Stimulated activated CD4-positive, alpha-beta T cell treated with anti-CD3 and anti-CD28 coated beads, Interleukin-4, amount 100 ng/mL, for 24 hours (primary cell): ENCODE data around the gene ADD1.

Experiments
- DNase-seq: peaks from one replicate; pipeline ENCODE4 v3.0.0-alpha.2; 2020

The ADD1 gene

DNA sequence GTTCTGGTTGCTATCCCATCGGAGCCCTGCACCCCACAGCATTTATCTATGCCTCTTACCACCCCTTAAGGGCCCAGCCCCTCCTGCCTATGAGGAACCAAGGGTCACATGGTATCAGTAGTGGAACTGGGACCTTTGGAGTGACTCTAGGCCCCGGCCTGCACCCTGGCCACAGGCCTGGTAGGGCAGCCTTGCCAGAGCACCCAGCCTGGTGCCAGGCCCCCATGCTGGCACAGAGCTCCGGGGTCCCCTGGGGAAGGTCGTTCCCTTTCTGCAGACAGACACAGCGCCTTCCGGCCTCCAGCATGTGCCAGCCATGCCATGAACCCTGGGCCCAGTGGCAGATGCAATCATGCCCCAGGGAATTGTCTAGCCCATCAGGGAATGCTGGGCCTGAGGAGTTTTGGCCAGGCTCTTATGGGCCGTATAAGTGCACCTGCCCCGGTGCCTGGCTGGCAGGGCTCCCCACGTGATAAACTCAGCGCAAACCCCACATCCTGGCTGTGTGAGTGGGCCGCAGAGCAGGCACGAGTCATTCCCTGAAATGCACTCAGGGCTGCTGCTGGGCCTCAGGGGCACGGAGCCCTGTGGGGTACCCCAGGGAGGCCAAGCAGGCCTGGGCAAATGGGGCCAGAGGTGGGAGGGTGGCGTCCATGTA is 19.8 kb upstream of the ADD1 start:
- no peak for DNase-seq

DNA sequence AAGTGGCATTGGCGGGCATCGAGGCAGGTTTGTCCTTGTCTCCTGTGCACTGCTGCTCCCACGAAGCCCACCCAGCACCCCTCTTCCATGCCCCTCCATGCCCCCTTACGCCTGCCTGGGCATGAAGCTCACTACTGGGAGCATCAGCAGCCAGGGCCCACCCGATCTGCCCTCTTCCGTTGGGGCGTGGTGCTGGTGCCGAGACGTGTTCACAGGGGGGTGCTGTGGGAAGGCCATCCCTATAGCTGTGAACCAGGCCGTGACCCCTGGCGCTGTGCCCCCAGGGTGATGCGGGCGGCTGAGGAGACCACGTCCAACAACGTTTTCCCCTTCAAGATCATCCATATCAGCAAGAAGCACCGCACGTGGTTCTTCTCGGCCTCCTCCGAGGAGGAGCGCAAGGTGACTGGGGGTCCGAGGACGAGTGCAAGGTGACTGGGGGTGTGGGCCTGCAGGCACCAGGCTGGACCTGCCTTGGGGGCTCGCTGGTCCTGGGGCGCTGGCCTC is 19.3 kb upstream of the ADD1 start:
- DNase-seq: no peak

DNA sequence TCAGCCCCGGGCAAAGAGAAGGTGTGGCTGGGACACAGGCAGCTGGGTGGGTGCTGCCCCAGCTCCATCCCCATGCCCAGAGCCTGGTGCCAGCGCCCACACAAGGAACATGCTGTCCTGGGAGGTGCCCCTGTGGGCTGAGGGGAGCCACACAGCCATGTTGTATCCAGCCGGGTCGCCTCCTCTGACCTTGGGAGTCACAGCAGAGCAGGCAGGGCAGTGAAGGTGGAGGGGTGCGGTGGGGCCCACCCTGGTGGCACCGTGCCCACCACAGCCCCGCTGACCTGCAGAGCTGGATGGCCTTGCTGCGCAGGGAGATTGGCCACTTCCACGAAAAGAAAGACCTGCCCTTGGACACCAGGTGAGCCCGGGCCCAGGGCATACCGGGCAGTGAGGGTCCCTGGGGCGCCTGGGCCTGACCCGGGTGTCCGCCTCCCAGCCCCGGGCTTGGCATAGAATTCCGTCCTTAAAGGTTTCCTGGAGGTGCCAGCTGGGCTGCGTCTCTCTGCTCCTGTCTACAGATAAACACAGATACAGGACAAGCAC is 18.7 kb upstream of the ADD1 start:
- DNase-seq: no peak

DNA sequence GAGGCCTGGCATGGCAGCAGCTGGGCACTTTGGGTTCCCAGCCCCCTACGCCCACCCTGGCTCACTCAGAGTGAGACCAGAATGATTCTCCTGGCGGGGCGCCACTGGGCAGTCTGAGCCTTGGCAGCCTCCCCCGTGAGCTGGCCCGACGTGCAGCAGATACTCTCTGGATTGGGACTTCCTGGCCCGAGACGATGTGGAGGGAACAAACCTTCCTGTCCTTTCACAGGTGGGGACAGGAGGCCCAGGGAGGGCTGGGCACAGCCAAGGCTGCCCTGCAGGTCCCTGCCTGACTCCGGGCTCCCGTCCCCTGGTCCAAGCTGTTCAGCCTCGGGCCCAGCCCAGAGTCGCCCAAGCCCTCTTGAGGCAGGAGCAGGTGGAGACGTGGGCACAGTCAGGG is 17.9 kb upstream of the ADD1 start:
- no peak for DNase-seq

DNA sequence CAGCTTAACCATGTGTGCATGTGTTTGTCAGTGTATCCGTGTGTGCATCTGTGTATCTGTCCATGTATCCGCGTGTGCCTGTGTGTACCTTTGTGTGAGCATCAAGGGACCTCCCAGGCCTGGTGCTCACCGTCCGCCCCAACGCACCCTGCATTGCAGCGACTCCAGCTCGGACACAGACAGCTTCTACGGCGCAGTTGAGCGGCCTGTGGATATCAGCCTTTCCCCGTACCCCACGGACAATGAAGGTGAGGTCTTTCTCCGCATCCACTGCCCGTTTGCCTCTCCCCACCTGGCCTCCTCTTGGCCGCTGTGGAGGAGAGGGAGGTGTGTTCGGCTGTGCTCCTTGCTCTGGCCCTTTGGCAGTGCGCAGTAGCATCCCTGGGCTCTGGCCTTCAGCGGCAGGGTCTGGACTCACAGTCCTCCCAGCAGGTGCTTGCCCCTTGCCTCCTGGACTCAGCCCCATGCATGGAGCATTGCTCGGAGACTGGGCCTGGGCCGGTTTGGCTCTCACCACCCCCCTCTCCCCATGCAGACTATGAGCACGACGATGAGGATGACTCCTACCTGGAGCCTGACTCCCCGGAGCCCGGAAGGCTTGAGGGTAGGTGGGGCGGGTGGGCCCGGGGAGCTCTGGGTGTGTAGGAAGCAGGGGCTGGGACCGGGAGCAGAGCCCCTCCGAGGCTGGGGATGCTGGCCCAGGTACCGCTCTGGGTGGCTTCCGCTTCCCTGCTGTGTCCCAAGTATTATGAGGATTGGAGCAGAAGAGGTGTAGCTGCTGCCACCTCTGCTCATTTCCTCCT is 16.4 kb upstream of the ADD1 start:
- no peak for DNase-seq

GRCh38 chr4:2827874-2828751 is 15.5 kb upstream of the ADD1 start:
- no peak for DNase-seq

GRCh38 chr4:2828758-2829181 is 14.9 kb upstream of the ADD1 start:
- DNase-seq: no peak

DNA sequence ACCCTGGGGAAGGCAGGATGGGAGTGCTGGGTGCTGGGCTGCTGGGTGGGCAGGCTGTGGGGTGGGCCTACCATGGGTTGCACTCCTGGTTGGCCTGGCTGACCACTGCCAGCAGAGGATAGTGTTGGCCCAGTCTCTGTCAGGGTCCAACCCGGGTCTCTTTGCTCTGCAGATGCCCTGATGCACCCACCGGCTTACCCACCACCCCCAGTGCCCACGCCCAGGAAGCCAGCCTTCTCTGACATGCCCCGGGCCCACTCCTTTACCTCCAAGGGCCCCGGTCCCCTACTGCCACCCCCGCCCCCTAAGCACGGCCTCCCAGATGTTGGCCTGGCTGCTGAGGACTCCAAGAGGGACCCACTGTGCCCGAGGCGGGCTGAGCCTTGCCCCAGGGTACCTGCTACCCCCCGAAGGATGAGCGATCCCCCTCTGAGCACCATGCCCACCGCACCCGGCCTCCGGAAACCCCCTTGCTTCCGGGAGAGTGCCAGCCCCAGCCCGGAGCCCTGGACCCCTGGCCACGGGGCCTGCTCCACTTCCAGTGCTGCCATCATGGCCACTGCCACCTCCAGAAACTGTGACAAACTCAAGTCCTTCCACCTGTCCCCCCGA is 14.2 kb upstream of the ADD1 start:
- no peak for DNase-seq

DNA sequence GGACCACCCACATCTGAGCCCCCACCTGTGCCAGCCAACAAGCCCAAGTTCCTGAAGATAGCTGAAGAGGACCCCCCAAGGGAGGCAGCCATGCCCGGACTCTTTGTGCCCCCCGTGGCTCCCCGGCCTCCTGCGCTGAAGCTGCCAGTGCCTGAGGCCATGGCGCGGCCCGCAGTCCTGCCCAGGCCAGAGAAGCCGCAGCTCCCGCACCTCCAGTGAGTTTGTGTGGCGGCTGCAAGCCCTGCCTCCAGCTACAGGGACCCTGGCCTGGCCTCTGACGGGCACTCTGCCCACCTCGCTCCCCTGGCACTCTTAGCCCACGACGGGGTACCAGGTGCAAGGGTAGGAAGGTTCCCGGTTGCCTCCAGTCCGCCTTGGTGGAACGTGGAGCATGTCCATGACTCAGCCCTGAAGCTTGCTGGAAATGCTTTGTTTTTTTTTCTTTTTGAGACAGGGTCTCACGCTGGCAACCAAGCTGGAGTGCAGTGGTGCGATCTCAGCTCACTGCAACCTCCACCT is 13.7 kb upstream of the ADD1 start:
- no peak for DNase-seq

- no peak for DNase-seq
These were observed 12.7 kb upstream of the ADD1 start for GRCh38 chr4:2830632-2831610.

DNA sequence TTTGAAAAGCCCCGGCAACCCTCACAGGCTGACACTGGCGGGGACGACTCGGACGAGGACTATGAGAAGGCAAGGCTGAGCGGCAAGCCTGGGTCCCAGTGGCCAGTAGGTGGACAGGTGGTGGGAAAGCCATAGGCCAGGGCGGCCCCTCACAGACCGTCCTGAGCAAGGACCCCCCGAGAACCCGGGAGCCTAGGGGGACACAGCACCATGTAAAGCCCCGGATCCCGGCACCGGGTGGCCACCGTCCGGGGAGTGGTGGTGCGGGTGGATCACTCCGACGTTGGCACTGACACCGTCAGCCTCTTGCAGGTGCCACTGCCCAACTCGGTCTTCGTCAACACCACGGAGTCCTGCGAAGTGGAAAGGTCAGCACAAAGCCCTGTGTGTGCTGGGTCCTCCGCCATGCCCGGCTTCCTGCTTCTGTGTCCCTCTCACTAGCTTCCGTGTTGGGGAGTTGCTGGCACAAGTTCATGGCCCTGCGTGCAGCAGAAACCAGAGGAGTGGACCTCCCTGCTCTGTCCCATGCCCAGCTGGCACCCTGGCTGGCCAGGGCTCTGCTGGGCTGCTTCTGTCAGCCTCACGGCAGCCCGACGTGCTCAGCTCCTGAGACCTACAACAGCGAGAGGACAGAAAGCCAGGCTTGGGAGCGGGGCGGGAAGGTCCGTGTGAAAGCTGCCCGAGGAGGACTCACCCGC is 11.9 kb upstream of the ADD1 start:
- no peak for DNase-seq

- no peak for DNase-seq
These were observed 11.2 kb upstream of the ADD1 start for GRCh38 chr4:2832309-2832980.

DNA sequence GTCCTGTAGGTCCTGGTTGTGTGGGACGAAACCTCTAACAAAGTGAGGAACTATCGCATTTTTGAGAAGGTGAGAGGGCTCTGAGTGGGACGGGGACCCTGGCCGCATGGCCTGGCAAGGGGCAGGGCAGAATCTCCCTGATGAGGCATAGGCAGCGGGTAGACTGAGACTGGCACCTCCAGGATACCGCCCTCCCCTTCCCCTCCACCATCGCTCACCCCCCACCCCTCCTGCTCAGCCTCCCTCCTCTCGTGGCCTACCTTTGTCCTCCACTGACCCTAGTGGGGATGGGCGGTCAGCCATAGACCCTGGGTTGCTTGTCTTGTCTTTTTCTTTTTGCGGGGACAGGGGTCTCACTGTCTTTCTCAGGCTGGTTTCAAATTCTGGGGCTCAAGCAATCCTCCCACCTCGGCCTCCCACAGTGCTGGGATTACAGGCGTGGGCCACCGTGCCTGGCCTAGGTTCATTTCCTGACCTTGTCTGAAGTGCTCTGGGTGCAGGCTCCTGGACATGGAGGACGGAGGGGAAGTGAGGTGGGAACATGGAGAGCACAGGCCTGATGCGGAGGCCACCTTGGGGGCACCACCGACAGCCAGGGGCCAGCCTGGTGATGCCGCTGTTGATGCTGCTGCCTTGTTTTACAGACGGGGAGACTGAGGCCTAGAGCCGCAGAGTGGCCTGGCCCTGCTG is 10.5 kb upstream of the ADD1 start:
- no peak for DNase-seq

- DNase-seq: no peak
These were observed 10.0 kb upstream of the ADD1 start for GRCh38 chr4:2833671-2834000.

DNA sequence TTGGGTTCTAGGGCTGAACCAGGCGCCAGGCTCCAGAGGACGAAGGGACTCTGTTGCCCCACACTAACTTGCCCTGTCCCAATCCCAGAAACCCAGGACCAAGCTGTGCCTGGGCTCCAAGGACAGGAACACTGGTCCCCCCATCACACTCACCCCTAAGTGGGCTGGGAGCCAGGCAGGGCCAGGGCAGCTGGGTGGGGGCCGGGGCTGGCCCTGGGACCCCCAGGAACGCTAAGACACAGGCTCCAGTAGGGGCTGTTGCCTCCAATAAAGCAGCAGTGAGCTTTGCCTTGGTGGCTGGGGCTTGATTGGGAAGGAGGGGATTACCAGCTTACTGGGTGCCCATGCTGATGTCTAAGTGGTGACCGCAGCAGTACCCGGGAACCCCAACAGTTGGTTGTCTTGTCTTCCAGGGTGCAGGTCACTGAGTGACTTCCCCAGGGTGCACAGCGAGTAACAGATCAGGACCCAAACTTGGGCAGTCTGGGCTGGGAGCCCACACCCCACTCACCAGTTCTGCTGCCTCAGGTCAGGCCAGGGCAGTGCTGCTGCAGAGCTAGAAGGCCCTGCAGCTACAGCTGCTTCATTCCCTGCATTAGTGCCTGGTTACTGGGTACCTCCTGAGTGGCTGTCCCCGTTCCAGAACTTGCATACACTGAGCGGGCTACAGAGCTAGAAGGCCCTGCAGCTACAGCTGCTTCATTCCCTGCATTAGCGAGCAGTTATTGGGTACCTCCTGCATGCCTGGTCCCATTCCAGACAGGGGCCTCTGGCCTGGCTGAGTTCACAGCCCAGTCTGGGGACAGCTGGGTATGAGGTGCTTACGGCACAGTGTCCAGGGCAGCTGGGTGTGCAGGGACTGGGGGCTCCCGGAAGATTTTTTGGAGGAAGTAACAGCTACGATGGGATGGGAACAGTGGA is 9.4 kb upstream of the ADD1 start:
- DNase-seq: no peak

GRCh38 chr4:2835978-2836377 is 7.7 kb upstream of the ADD1 start:
- DNase-seq: no peak

DNA sequence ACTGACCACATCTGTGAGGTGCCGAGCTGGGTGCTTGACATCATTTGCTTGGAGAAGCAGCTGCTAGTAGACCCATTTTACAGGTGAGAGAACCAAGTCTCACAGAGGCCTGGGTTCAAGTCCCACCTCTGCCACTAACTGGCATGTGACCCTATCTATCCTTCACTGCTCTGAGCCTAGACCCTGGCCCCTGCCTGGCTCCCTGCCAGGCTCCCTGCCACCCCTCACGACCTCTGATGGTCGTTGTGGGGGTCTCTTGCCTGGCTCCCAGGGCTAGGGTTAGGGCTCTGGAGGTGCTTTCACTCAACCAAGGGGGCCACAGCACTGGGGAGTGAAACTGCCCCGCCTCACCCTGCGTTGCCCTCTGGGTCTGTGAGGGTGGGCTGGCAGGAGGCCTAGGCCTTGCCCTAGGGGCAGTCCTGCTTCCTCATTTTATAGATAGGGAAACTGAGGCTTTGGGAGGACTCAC is 7.2 kb upstream of the ADD1 start:
- DNase-seq: no peak
